HFFc6 (cell line): ENCODE results near the gene ILDR1. TPM values are rescaled to one million over a fixed set of nuclear protein-coding genes. Genes with fewer than 3 reads are reported as not detected.

ENCODE experiments used
- DNase-seq: peaks from one replicate; pipeline ENCODE4 v3.0.0-alpha.2; 2018
- H3K27ac Mint-ChIP-seq: 2 replicates; pipeline ENCODE4 v1.8.0; 2020; ENCODE audit warnings: mild to moderate bottlenecking, mixed read lengths
- H3K27me3 Mint-ChIP-seq: 2 replicates; pipeline ENCODE4 v1.8.0; 2021; ENCODE audit warnings: mild to moderate bottlenecking, moderate library complexity, mixed read lengths; ENCODE audit not compliant: insufficient read depth
- H3K36me3 Mint-ChIP-seq: 2 replicates; pipeline ENCODE4 v1.8.0; 2021; ENCODE audit warnings: low read depth, mixed read lengths
- H3K4me1 Mint-ChIP-seq: 2 replicates; pipeline ENCODE4 v1.8.0; 2020; ENCODE audit warnings: low read depth, mixed read lengths
- H3K4me3 Mint-ChIP-seq: 2 replicates; pipeline ENCODE4 v1.8.0; 2020; ENCODE audit warnings: mild to moderate bottlenecking, moderate library complexity, mixed read lengths
- H3K9me3 Mint-ChIP-seq: 2 replicates; pipeline ENCODE4 v1.8.0; 2020; ENCODE audit warnings: mild to moderate bottlenecking, mixed read lengths
- total RNA-seq, 6 experiments: library from RNA; stranded (reverse); fragmentation: NEBNext Ultra II Directional; extraction: Animal tissue kit (Norgen Biotek cat#: 25700); gene quantifications; 2 replicates in 1 of 6; 3 replicates in 5 of 6; pipeline ENCODE4 v1.2.3, GENCODE V29; 2021
- TF ChIP-seq, protein P1 (sequence below): fragments of 200-600 bp; sonication (generic); IDR thresholded peaks from 2 replicates; pipeline ENCODE4 v1.5.0; 2021; ENCODE audit warnings: antibody characterized with exemption, mild to moderate bottlenecking

Gene ILDR1
- total RNA-seq, 6 experiments from 2014 or later, result not detected

DNA sequence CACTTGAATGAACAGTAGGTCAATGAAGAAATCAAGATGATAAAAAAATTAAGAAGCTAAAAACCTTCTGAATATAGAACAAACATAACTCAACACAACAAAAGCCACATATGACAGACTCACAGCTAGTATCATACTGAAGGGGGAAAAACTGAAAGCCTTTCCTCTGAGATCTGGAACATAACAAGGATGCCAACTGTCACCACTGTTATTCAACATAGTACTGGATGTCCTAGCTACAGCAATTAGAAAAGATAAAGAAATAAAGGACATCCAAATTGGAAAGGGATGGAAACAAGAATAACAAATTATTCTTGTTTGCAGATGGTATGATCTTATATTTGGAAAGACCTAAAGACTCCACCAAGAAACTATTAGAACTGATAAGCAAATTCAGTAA is 60.8 kb downstream of the ILDR1 start:
- Mint-ChIP-seq H3K27ac (no peak overlapping the region), H3K27me3 (peaks cover 12% of the 10 kb centered on the region), H3K9me3 (no peaks in the 10 kb centered on the region), H3K36me3 (no peaks in the 10 kb centered on the region), H3K4me3 (no peak overlapping the region), H3K4me1 (no peaks in the 10 kb centered on the region)
- DNase-seq, result no peak
- TF ChIP-seq, protein P1, sequence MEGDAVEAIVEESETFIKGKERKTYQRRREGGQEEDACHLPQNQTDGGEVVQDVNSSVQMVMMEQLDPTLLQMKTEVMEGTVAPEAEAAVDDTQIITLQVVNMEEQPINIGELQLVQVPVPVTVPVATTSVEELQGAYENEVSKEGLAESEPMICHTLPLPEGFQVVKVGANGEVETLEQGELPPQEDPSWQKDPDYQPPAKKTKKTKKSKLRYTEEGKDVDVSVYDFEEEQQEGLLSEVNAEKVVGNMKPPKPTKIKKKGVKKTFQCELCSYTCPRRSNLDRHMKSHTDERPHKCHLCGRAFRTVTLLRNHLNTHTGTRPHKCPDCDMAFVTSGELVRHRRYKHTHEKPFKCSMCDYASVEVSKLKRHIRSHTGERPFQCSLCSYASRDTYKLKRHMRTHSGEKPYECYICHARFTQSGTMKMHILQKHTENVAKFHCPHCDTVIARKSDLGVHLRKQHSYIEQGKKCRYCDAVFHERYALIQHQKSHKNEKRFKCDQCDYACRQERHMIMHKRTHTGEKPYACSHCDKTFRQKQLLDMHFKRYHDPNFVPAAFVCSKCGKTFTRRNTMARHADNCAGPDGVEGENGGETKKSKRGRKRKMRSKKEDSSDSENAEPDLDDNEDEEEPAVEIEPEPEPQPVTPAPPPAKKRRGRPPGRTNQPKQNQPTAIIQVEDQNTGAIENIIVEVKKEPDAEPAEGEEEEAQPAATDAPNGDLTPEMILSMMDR, result no peak

DNA sequence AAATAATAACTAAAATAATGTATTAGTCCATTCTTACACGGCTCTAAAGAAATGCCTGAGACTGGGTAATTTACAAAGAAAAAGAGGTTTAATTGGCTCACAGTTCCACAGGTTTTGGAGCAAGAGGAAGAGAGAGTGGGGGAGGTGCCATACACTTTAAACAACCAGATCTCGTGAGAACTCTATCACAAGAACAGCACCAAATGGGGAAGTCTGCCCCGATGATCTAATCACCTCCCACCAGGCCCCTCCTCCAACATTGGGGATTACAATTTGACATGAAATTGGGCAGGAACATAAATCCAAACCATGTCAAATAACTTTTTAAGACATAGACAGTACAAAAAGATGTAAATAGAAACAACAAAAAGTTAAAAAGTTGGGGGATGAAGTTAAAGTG is 63.2 kb downstream of the ILDR1 start:
- Mint-ChIP-seq H3K36me3 (no peaks in the 10 kb centered on the region), H3K27ac (no peak overlapping the region), H3K4me3 (no peak overlapping the region), H3K9me3 (no peaks in the 10 kb centered on the region), H3K27me3 (peaks cover 2% of the 10 kb centered on the region), H3K4me1 (no peaks in the 10 kb centered on the region)
- TF ChIP-seq, protein P1, result no peak
- no peak for DNase-seq

DNA sequence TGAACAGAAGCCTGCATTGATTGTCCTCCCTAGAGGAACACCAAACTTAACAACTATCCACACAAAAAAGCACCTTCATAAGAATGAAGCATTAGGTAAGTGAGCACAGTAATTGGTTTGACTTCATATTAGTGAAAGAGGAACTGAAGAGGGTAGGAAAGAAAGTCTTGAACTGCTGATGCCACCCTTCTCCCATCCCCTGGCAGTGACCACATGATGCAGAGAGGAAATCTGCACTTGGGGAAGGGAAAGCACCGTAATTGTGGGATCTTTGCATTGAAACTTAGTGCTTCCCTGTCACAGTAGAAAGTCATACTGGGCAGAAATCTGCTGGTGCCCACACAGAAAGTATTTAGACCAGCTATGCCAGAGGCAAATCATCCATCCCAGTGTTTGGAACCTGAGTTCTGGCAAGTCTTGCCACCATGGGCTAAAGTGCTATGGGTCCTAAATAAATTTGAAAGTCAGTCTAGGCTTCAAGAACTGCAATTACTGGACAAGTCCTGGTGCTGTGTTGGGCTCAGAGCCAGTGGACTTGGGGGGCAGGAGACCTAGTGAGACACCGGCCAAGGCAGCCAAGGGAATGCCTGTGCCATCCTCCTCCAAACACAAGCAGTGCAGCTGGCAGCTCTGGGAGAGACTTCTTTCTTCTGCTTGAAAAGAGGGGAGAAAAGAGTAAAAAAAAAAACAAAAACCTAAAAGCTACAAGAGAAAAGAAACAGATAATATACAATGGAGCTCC is 64.2 kb downstream of the ILDR1 start:
- TF ChIP-seq, protein P1, result no peak
- H3K27me3 Mint-ChIP-seq, result peaks cover 2% of the 10 kb centered on the region
- H3K4me1 Mint-ChIP-seq, result no peaks in the 10 kb centered on the region
- H3K27ac Mint-ChIP-seq, result no peak overlapping the region
- H3K4me3 Mint-ChIP-seq, result no peak overlapping the region
- H3K36me3 Mint-ChIP-seq, result no peaks in the 10 kb centered on the region
- H3K9me3 Mint-ChIP-seq, result no peaks in the 10 kb centered on the region
- no peak for DNase-seq

DNA sequence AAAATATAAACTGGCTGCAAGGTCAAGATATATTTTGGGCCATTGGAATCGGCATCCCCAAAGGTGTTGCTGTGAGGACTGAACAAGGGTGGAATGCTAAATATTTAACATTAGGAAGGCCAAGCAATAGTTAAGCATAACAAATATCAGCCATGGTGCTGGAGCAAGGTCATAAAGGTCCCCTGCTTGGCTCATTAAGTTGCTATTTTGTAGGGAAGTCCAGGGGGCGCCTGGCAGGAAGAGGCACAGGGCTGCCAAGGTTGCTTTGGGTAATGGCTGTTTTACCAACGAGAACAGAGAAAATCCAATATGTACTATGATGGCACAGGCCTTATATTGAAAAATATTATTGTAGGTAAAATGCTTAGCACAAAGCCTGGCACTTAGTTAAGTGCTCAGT is 65.7 kb downstream of the ILDR1 start:
- peaks cover 5% of the 10 kb centered on the region; the same call in 1 of the 2 replicates for H3K9me3 Mint-ChIP-seq
- no peak for DNase-seq
- H3K4me3 Mint-ChIP-seq, result no peak overlapping the region

DNA sequence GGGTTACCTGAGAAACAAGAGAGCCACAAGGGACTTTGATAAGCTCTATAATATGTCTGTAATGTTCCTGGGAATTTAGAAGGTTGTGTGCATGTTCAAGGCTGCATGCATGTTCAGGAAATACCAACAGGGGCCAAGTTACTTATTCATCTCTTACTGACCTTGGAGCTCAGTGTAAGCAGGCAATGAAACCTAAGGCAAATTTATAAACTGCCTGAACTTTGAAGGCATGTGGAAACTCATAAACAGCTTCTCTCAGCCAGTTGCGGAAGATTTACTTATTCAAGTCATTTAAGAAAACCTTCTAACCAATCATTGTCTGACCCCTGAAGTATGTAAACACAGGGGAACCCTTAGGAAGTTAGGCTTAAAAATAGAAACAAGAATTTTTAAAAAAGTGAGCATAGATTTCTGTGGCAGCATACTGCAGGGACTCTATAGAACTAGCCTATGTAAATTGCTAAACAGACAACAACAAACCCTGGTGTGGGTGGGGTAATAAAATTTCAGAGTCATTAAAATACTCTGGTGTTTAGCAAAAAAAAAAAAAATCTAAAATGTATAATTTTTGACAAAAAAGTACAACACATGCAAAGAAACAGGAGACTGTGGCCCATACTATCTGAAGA is 70.6 kb downstream of the ILDR1 start:
- Mint-ChIP-seq H3K4me1 (no peaks in the 10 kb centered on the region), H3K4me3 (no peak overlapping the region), H3K9me3 (peaks cover 5% of the 10 kb centered on the region; the same call in 1 of the 2 replicates), H3K27ac (no peak overlapping the region), H3K36me3 (no peaks in the 10 kb centered on the region), H3K27me3 (peaks cover 2% of the 10 kb centered on the region; the same call in 1 of the 2 replicates)
- DNase-seq, result no peak
- TF ChIP-seq, protein P1, result no peak

More for the DNA sequence above, 65.7 kb downstream of the ILDR1 start:
- no peaks in the 10 kb centered on the region for H3K4me1 Mint-ChIP-seq
- no peak overlapping the region for H3K27ac Mint-ChIP-seq
- TF ChIP-seq, protein P1, result no peak
- H3K36me3 Mint-ChIP-seq, result no peaks in the 10 kb centered on the region
- H3K27me3 Mint-ChIP-seq, result peaks cover 2% of the 10 kb centered on the region; the same call in 1 of the 2 replicates
